Suprapubic skin (tissue), 3 donors: ENCODE data around the gene MAPK14.

Experiments used
- POLR2AphosphoS5 ChIP-seq, 3 donors: sonication (generic); formaldehyde crosslinking; IDR thresholded peaks; one replicate each; pipeline ENCODE4 v1.6.1; 2017; ENCODE audit warnings: antibody characterized with exemption in 3 of 3
- TF ChIP-seq, protein P1 (sequence below), 2 donors: fragments of 200-600 bp in 1 of 2; fragments of 450-650 bp in 1 of 2; sonication (generic) in 1 of 2; IDR thresholded peaks; one replicate each; pipeline ENCODE4 v1.5.1; 2016 to 2019; ENCODE audit warnings: antibody characterized with exemption in 2 of 2, mild to moderate bottlenecking in 1 of 2, moderate library complexity in 1 of 2

DNA sequence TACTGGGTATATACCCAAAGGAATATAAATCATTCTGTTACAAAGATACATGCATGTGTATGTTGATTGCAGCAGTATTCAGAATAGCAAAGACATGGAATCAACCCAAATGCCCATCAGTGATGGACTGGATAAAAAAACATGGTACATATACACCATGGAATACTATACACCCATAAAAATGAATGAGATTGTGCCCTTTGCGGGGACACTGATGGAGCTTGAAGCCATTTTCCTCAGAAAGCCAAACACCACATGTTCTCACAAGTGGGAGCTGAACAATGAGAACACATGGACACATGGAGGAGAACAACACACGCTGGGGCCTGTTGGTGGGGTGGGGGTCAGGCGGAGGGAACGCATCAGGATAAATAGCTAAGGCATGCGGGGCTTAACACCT is 61.4 kb downstream of the MAPK14 start:
- TF ChIP-seq, protein P1, sequence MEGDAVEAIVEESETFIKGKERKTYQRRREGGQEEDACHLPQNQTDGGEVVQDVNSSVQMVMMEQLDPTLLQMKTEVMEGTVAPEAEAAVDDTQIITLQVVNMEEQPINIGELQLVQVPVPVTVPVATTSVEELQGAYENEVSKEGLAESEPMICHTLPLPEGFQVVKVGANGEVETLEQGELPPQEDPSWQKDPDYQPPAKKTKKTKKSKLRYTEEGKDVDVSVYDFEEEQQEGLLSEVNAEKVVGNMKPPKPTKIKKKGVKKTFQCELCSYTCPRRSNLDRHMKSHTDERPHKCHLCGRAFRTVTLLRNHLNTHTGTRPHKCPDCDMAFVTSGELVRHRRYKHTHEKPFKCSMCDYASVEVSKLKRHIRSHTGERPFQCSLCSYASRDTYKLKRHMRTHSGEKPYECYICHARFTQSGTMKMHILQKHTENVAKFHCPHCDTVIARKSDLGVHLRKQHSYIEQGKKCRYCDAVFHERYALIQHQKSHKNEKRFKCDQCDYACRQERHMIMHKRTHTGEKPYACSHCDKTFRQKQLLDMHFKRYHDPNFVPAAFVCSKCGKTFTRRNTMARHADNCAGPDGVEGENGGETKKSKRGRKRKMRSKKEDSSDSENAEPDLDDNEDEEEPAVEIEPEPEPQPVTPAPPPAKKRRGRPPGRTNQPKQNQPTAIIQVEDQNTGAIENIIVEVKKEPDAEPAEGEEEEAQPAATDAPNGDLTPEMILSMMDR (IDR thresholded peaks at IDR 0.05), result no peak
- no peak for TF ChIP-seq POLR2AphosphoS5 (IDR thresholded peaks at IDR 0.05)
